Sciatic nerve (tissue), 2 donors: ENCODE results near the gene SDR42E2. TPM values are rescaled to one million over a fixed set of nuclear protein-coding genes. Genes with fewer than 3 reads are reported as not detected.
"Not testable (repeated sequence)": the region's sequence is repeated elsewhere in the genome, so short reads cannot be mapped to it uniquely, and the experiment has no call there.

Experiments
- ATAC-seq: fragments of 200-7000 bp; cut with Tn5 transposase; one replicate; pipeline ENCODE4 v1.9.1; 2020; ENCODE audit warnings: mild to moderate bottlenecking, moderate library complexity
- DNase-seq: peaks from one replicate; pipeline ENCODE4 v3.0.0-alpha.2; 2020; ENCODE audit warnings: low spot score
- intact Hi-C: fragments of 100-400 bp; cut with DNase I; formaldehyde crosslinking; loops from one replicate; pipeline ENCODE4 v1.14.2; 2022
- total RNA-seq: library from RNA; stranded (reverse); fragmentation: NEBNext Ultra II Directional; extraction: Animal tissue kit (Norgen Biotek cat#: 25700); gene quantifications from one replicate; pipeline ENCODE4 v1.2.1, GENCODE V29; 2021
- donor health status: DM: no; HTN: no; CAD: no.
- donor health status: DM: no; HTN: no; CAD: no.

Gene SDR42E2
- not detected for total RNA-seq

DNA sequence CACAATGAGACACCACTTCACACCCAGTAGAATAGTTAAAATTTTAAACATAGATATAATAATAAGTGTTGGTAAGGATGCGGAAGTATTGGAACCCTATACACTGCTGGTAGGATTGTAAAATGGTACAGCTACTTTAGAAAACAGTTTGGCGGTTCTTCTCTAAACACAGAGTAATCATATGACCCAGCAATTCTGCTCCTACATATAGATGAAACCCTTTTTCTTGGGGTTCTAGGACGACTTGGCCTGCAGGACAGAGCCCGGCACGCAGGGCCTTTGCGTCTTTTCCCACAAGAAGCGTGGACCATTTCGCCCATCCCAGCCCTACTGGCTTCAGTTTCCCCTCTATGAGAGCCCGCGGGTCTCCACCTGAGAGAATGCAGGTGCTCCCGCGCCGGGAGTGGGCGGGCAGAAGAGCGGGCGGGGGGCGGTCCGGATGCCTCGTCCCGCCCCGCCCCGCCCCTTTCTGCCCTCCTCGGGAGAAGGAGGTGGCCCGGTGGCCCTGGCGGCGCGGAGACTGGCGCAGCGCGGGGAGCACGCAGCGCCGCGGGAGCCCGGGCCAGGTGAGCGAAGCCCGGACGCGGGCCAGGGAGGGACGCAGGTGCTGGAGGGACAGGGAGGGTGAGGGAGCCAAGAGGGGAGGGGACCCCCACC, at the start of gene SDR42E2:
TSS of gene SDR42E2 (plus strand) at position 508 of the 657 bp plus-strand sequence. CDS start 3,077 bp downstream, outside the sequence.
- DNase-seq (no peak), ATAC-seq (no peak)
- intact Hi-C loops: no loop called here

DNA sequence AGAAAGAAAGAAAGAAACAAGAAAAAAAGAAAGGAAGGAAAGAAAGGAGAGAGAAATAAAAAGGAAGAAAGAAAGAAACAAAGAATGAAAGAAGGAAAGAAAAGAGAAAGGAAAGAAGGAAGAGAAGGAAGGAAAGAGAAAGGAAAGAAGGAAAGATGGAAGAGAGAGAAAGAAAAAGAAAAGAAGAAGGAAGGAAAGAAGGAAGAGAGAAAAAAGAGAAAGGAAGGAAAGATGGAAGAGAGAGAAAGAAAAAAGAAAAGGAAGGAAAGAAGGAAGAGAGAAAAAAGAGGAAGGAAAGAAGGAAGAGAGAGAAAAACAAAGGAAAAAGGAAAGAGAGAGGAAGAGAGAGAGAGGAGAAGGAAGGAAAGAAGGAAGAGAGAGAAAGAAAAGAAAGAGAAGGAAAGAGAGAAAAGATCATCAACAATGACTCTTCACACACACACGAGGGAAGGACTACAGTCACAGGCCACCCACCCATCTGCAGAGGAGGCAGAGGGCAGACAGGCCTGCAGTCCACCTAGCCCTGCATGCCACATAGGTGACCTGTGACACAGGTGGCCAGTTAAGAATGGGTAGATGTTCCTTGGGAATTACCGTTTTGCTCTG, 46.1 kb upstream of the SDR42E2 start:
- DNase-seq: no peak
- intact Hi-C loops: no loop called here
- no peak for ATAC-seq

DNA sequence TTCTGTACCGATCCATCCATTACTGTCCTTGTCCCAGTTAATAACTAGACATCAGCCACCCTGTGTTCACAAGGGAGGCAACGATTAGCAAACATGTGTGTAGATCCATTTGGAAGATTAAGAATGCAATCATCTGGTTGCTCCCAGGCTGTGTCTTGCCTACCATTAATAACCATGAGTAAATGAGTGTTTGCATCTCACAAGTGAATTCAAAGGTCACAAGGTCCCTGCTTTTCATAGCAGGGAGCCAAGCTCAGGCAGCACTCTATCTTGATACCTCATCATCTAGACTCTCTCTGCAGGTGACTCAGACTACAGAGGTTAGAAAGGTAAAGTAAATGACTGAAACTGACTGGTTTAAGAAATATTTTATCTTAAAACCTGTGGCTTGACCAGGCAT, 44.7 kb upstream of the SDR42E2 start:
- DNase-seq: no peak
- intact Hi-C loops: no loop called here
- ATAC-seq: no peak

DNA sequence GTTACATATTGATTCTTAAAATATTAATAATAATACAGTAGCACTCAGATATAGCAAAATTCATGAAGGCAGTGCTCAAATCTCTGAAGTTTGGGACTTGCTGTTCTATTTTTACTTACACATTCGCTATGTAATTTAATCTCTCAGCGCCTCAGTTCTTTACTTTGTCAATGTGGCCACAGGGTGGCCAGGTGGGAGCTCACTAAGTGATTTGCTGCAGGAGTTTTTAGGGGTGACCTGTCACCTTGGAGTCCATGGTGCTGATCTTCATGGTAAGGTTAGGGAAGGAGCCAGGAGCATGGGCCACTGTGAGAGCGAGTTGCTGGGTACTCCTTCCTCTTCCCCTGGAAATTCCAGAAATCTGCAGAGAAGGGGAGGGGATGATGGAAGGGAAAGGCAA, 41.9 kb upstream of the SDR42E2 start:
- no peak for DNase-seq
- no peak for ATAC-seq
- intact Hi-C loops: no loop called here

DNA sequence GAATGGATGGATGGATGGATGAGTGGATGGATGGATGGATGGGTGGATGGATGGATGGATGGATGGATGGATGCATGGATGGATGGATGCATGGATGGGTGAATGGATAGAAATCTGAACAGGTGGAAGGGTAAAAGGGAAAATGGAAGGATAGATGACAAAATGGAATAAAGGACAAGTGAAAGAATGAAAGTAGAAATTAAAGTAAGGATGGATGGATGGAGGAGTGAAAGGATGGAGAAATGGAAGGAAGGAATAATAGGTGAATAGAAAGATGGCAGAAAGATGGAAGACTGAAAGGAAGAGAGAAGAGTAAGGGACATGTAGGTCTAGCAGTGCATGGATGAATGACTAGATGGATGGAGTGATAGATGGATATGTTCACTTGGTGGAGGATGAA, 40.1 kb upstream of the SDR42E2 start:
- no peak for ATAC-seq
- intact Hi-C loops: no loop called here

DNA sequence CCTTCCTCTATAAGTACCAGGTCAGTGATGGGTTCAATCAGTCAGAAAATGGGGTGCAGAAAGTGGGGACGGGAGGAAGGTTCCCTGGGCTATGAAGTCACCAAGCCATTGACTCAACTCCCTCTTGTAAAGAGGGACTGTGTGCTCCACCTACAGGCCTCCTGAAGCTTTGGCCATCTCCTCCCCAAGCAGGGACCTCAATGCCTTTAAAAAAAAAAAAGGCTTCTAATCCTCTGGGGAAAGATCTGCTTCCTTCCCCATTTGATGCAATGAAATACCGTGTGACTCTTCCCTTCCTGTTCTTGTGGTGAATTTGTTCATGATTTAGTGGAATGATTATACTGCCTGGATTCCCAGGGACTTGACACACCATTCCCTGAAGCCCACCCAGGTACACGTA, 39.2 kb upstream of the SDR42E2 start:
- intact Hi-C loops: no loop called here
- DNase-seq: no peak

More for the DNA sequence above, 40.1 kb upstream of the SDR42E2 start:
- DNase-seq: no peak

GRCh38 chr16:22123759-22124490, 38.4 kb upstream of the SDR42E2 start:
- DNase-seq: no peak
- intact Hi-C loops: no loop called here
- ATAC-seq: no peak

More for the DNA sequence above, 39.2 kb upstream of the SDR42E2 start:
- no peak for ATAC-seq

GRCh38 chr16:22124583-22125284, 37.6 kb upstream of the SDR42E2 start:
- DNase-seq (no peak), ATAC-seq (no peak)
- intact Hi-C loops: no loop called here

DNA sequence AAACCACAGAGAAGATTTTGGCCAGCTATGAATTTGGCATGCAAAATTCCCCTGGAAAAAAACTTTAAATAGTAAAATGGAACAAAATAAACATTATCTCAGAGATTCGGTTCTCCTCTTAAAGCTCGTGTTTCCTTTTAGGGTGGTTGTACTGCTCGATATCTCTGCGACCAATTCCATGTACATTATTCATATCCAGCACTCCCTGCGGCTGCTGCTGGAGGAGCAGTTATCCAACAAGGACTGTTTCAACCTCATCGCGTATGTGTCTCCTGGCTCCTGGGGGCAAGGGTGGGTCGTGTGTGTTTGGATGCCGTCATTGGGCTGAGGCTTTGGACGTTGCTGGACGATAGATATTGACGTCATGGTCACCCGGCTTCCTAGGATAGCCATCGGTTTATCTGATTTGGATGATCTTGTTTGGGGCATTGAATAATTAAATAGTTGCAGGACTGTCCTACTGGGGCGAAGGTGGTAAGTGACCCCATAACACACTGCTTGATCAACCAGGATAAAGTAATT, 36.2 kb upstream of the SDR42E2 start:
- DNase-seq (no peak), ATAC-seq (no peak)
- intact Hi-C loops: no loop called here

DNA sequence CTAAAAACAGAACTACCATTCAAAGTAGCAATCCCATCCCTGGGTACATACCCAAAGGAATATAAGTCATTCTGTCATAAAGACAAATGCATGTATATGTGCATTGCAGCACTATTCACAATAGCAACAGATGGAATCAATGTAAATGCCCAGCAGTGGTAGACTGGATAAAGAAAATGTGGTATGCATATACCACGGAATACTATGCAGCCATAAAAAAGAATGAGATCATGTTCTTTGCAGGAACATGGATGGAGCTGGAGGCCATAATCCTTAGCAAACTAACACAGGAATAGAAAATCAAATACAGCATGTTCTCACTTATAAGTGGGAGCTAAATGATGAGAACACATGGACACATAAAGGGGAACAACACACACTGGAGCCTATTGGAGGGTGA, 33.8 kb upstream of the SDR42E2 start:
- DNase-seq, intact Hi-C loops, ATAC-seq: not testable (repeated sequence)

DNA sequence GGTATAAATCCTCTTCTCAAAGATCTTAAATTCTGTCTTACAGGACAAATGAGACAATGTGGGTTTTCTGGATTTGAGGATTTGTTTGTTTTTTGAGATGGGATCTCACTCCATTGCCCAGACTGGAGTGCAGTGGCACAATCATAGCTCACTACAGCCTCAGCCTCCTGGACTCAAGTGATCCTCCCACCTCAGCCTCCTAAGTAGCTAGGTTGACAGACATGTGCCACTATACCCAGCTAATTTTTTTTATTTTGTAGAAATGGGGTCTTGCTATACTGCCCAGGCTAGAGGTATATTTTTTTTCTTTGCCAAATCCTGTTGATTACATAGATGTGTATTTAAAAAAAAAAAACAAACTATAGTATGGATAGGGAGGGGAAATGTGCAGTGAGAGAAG, 31.8 kb upstream of the SDR42E2 start:
- intact Hi-C loops: no loop called here
- ATAC-seq (no peak), DNase-seq (no peak)

DNA sequence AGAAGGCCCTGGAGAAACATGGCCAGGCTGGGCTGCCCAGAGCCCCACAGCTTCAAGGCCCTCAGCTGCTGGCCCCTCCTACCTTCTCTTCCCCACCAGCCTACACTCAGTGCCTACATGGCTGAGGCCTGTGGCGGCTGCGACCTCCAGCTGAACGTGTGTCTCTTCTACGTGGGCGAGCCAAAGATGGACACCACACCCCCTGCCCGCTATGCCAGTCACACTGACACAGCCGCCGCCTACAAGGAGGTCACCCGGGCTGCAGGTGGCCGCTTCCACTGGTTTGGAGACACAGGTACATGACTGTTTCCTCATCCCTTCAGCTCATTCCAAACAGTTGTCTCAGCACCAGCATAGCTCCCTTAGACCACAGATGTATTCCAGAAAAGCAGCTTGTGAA, 29.5 kb upstream of the SDR42E2 start:
- intact Hi-C loops: no loop called here
- no peak for DNase-seq
- ATAC-seq: no peak

GRCh38 chr16:22138482-22138881, 23.8 kb upstream of the SDR42E2 start:
- intact Hi-C loops: no loop called here
- DNase-seq: no peak
- no peak for ATAC-seq

GRCh38 chr16:22139008-22139407, 23.3 kb upstream of the SDR42E2 start:
- ATAC-seq (no peak), DNase-seq (no peak)
- intact Hi-C loops: no loop called here

DNA sequence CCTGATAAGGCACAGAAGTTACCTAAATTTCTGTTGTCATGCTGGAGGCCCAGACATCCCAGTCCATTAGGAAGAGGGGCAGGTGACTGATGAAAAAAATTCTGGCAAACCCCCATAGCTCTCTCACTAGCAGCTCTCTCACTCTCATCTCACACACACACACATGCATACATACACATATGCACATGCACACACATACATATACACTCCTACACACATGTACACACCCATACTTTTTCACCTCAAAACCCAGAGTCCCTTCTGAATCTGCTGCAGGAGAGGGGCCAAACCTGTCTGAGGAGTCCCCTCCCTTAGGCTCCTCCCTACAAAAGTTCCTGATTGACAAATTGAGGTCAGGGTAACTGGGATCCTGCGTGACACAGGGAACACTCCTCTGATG, 22.6 kb upstream of the SDR42E2 start:
- intact Hi-C loops: no loop called here
- ATAC-seq: no peak

DNA sequence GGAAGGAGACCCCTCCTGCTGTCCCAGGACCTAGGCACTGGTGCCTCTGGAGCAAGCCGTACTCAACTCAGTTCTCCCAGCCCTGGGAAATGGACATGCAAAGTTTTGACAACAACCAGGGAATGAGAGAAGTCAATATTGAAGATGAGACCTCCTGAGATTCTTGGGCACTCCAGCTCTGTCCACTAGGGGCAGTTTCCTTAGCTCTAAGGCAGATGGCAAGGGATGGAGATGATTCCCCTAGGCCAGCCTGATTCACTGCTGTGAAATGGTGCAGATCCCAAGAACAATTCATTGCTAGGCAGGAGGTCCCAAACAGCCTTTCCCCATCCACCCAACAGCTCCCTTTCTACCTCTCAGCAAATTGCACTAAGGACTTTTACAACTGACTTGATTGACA, 20.5 kb upstream of the SDR42E2 start:
- ATAC-seq (no peak), DNase-seq (no peak)
- intact Hi-C loops: no loop called here

More for the DNA sequence above, 22.6 kb upstream of the SDR42E2 start:
- no peak for DNase-seq

GRCh38 chr16:22144520-22144919, 17.8 kb upstream of the SDR42E2 start:
- intact Hi-C loops: no loop called here
- ATAC-seq: no peak
- DNase-seq: no peak

DNA sequence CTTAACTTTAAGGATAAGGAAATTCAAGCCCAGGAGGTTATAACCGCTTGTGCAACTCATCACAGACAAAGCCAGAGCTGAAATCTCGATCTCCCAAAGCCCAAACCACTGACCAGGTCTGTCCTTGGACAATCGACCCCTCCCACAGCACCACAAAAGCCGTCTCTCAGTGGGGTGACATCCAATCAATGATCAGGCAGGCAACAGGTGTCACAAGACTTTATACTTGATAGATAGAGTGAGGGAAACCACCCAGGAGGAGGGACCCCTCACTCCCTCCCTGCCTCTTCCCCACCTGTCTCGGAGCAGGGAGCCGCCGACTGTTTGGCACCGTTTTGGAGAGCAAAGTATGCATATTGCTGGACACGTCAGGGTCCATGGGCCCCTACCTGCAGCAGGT, 14.5 kb upstream of the SDR42E2 start:
- ATAC-seq: no peak
- no peak for DNase-seq
- intact Hi-C loops: no loop called here

- intact Hi-C loops: no loop called here
- ATAC-seq: no peak
- no peak for DNase-seq
Observed at GRCh38 chr16:22151246-22151998, 10.9 kb upstream of the SDR42E2 start.
